Measurements from ENCODE around the gene PYGB.

Gene PYGB

GRCh38 chr20:25288291-25289181 is 40.7 kb downstream of the PYGB start:
- Histone ChIP-seq H3K9me3 (ENCODE audit: insufficient read depth, low read length) (no peaks in the 10 kb centered on the region), H3K4me3 (ENCODE audit: insufficient read length, low read depth) (no peak overlapping the region), H3K27me3 (ENCODE audit: insufficient read depth, insufficient read length) (no peaks in the 10 kb centered on the region), H3K9ac (ENCODE audit: insufficient read length, low read depth) (no peak overlapping the region), H3K4me1 (ENCODE audit: insufficient read depth, insufficient read length) (no peaks in the 10 kb centered on the region), H3K36me3 (ENCODE audit: insufficient read depth, insufficient read length, low read length) (peaks cover 93% of the 10 kb centered on the region)
- TF ChIP-seq SUZ12 (IDR thresholded peaks at IDR 0.05; ENCODE audit: extremely low read depth, insufficient read depth, insufficient read length) = no peak
- TF ChIP-seq ZNF274 (IDR thresholded peaks at IDR 0.05; ENCODE audit: low read depth, low read length) = no peak
- no peak for TF ChIP-seq YY1 (IDR thresholded peaks at IDR 0.05; ENCODE audit: insufficient read depth, insufficient read length)
- DNase-seq (ENCODE audit: low read depth, low spot score) = no peak

DNA sequence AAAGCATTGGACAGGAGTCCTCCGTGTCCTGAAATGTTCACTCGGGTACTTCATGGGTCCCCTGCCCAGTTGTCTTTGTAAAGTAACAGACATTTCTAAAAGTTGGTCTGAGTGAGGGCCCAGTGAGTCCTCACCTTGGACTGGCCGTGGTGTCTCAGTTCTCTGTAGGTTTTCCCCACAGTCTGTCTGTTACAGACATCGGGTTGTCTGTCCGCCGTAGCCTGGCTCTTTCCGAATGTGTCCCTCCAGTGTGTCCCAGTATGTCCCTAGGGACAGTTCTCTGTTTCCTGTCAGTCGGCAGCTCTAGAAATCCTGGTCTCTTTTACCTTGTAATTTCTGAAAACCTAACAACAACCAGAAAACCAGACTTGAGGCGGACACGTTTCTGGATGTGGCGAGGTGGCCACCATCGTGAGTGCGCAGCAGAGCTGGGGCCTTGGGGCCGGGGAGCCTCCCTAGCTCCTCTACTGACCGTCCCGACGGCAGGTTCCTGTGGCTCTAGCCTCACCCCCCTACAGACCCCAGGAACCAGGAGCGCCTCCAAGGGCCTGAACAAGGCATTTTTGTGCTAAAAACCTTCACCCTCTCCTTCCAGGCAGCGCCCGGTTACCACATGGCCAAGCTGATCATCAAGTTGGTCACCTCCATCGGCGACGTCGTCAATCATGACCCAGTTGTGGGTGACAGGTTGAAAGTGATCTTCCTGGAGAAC is 42.2 kb downstream of the PYGB start:
- Histone ChIP-seq H3K9ac (ENCODE audit: insufficient read length, low read depth) (no peak overlapping the region), H3K4me3 (ENCODE audit: insufficient read length, low read depth) (no peak overlapping the region), H3K27me3 (ENCODE audit: insufficient read depth, insufficient read length) (no peaks in the 10 kb centered on the region), H3K9me3 (ENCODE audit: insufficient read depth, low read length) (no peaks in the 10 kb centered on the region), H3K4me1 (ENCODE audit: insufficient read depth, insufficient read length) (no peaks in the 10 kb centered on the region), H3K36me3 (ENCODE audit: insufficient read depth, insufficient read length, low read length) (peaks cover 94% of the 10 kb centered on the region)
- DNase-seq (ENCODE audit: low read depth, low spot score) = no peak
- TF ChIP-seq YY1 (IDR thresholded peaks at IDR 0.05; ENCODE audit: insufficient read depth, insufficient read length) (no peak), ZNF274 (IDR thresholded peaks at IDR 0.05; ENCODE audit: low read depth, low read length) (no peak)

- no peak for DNase-seq (ENCODE audit: low read depth, low spot score)
- Histone ChIP-seq H3K27me3 (ENCODE audit: insufficient read depth, insufficient read length) (no peaks in the 10 kb centered on the region), H3K36me3 (ENCODE audit: insufficient read depth, insufficient read length, low read length) (peaks cover 94% of the 10 kb centered on the region), H3K4me3 (ENCODE audit: insufficient read length, low read depth) (no peak overlapping the region), H3K4me1 (ENCODE audit: insufficient read depth, insufficient read length) (no peaks in the 10 kb centered on the region), H3K9ac (ENCODE audit: insufficient read length, low read depth) (no peak overlapping the region), H3K9me3 (ENCODE audit: insufficient read depth, low read length) (no peaks in the 10 kb centered on the region)
- TF ChIP-seq ZNF274 (IDR thresholded peaks at IDR 0.05; ENCODE audit: low read depth, low read length) = no peak
- no peak for TF ChIP-seq YY1 (IDR thresholded peaks at IDR 0.05; ENCODE audit: insufficient read depth, insufficient read length)
Measured at GRCh38 chr20:25290646-25291431, 43.0 kb downstream of the PYGB start.

- H3K4me3 ChIP-seq (ENCODE audit: insufficient read length, low read depth) = no peak overlapping the region
- H3K27me3 ChIP-seq (ENCODE audit: insufficient read depth, insufficient read length) = no peaks in the 10 kb centered on the region
- no peak for TF ChIP-seq YY1 (IDR thresholded peaks at IDR 0.05; ENCODE audit: insufficient read depth, insufficient read length)
- TF ChIP-seq ZNF274 (IDR thresholded peaks at IDR 0.05; ENCODE audit: low read depth, low read length) = no peak
- TF ChIP-seq SUZ12 (IDR thresholded peaks at IDR 0.05; ENCODE audit: extremely low read depth, insufficient read depth, insufficient read length) = no peak
- H3K4me1 ChIP-seq (ENCODE audit: insufficient read depth, insufficient read length) = peaks cover 2% of the 10 kb centered on the region
- H3K9me3 ChIP-seq (ENCODE audit: insufficient read depth, low read length) = no peaks in the 10 kb centered on the region
- DNase-seq (ENCODE audit: low read depth, low spot score) = no peak
- H3K36me3 ChIP-seq (ENCODE audit: insufficient read depth, insufficient read length, low read length) = peaks cover 94% of the 10 kb centered on the region
- no peak overlapping the region for H3K9ac ChIP-seq (ENCODE audit: insufficient read length, low read depth)
Measured at GRCh38 chr20:25291432-25292133, 43.7 kb downstream of the PYGB start.

DNA sequence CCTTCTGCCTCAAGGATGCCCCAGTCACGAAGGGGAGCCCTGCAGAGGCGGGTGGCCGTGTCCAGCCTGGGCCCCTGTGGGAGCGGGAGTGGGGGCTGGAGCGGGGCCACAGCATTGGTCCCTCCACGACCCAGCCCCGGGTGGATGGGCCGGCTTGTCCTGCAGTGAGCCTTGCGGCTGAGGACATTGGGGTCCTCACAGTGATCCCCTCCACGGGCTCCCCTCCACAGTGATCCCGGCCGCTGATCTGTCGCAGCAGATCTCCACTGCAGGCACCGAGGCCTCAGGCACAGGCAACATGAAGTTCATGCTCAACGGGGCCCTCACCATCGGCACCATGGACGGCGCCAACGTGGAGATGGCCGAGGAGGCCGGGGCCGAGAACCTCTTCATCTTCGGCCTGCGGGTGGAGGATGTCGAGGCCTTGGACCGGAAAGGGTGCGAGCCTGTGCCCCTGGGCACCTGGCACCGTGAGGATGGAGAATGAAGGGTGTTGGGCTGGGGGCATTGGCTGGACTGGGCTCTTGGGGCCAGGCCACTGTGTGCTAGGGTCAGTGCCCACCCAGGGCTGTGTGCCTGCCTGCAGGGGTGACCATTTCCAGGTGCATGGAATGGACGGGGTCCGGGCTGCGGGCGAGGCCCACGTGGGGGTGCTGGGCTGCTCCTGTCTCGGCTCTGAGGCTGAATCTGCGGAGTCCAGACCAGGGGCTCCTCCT is 44.4 kb downstream of the PYGB start:
- H3K4me1 ChIP-seq (ENCODE audit: insufficient read depth, insufficient read length) = peaks cover 2% of the 10 kb centered on the region

GRCh38 chr20:25293507-25293906 is 45.6 kb downstream of the PYGB start:
- no peaks in the 10 kb centered on the region for H3K27me3 ChIP-seq (ENCODE audit: insufficient read depth, insufficient read length)
- TF ChIP-seq SUZ12 (IDR thresholded peaks at IDR 0.05; ENCODE audit: extremely low read depth, insufficient read depth, insufficient read length) = no peak
- TF ChIP-seq ZNF274 (IDR thresholded peaks at IDR 0.05; ENCODE audit: low read depth, low read length) = no peak
- no peak for TF ChIP-seq YY1 (IDR thresholded peaks at IDR 0.05; ENCODE audit: insufficient read depth, insufficient read length)
- DNase-seq (ENCODE audit: low read depth, low spot score) = no peak
- H3K36me3 ChIP-seq (ENCODE audit: insufficient read depth, insufficient read length, low read length) = peaks cover 91% of the 10 kb centered on the region
- H3K9me3 ChIP-seq (ENCODE audit: insufficient read depth, low read length) = no peaks in the 10 kb centered on the region
- H3K9ac ChIP-seq (ENCODE audit: insufficient read length, low read depth) = no peak overlapping the region
- H3K4me1 ChIP-seq (ENCODE audit: insufficient read depth, insufficient read length) = peaks cover 2% of the 10 kb centered on the region
- no peak overlapping the region for H3K4me3 ChIP-seq (ENCODE audit: insufficient read length, low read depth)

More for the DNA sequence above, 44.4 kb downstream of the PYGB start:
- DNase-seq (ENCODE audit: low read depth, low spot score) = no peak
- H3K4me3 ChIP-seq (ENCODE audit: insufficient read length, low read depth) = no peak overlapping the region
- no peaks in the 10 kb centered on the region for H3K27me3 ChIP-seq (ENCODE audit: insufficient read depth, insufficient read length)
- TF ChIP-seq SUZ12 (IDR thresholded peaks at IDR 0.05; ENCODE audit: extremely low read depth, insufficient read depth, insufficient read length) (no peak), YY1 (IDR thresholded peaks at IDR 0.05; ENCODE audit: insufficient read depth, insufficient read length) (no peak), ZNF274 (IDR thresholded peaks at IDR 0.05; ENCODE audit: low read depth, low read length) (no peak)
- H3K36me3 ChIP-seq (ENCODE audit: insufficient read depth, insufficient read length, low read length) = peaks cover 94% of the 10 kb centered on the region
- no peaks in the 10 kb centered on the region for H3K9me3 ChIP-seq (ENCODE audit: insufficient read depth, low read length)
- no peak overlapping the region for H3K9ac ChIP-seq (ENCODE audit: insufficient read length, low read depth)

All from NT2/D1 (cell line).